Astrocyte (in vitro differentiated cells and primary cell): ENCODE results near the gene ZNF292. TPM values are rescaled to one million over a fixed set of nuclear protein-coding genes. Genes with fewer than 3 reads are reported as not detected.

Source experiments
- DNase-seq: peaks from one replicate; pipeline ENCODE4 v3.0.0-alpha.2; 2010; ENCODE audit warnings: low read depth
- FAIRE-seq: peaks from 2 replicates; lab custom pipeline; 2011; peaks lifted over from hg19 to GRCh38; lab: Jason Lieb, UNC
- H2AFZ ChIP-seq: 2 replicates; pipeline ENCODE4 v1.6.0; 2012; ENCODE audit warnings: low read depth, low read length, inconsistent platforms
- H3K27ac ChIP-seq: 2 replicates; pipeline ENCODE4 v1.5.1; 2011; ENCODE audit warnings: low read depth, low read length, inconsistent platforms
- H3K27me3 ChIP-seq: 2 replicates; pipeline ENCODE4 v1.6.0; 2011; ENCODE audit warnings: low read length, inconsistent platforms; ENCODE audit not compliant: insufficient read depth
- H3K36me3 ChIP-seq: 2 replicates; pipeline ENCODE4 v1.5.1; 2011; ENCODE audit warnings: low read length, inconsistent platforms; ENCODE audit not compliant: insufficient read depth
- H3K4me1 ChIP-seq: 2 replicates; pipeline ENCODE4 v1.5.1; 2011; ENCODE audit warnings: low read length, inconsistent platforms; ENCODE audit not compliant: insufficient read depth
- H3K4me2 ChIP-seq: 2 replicates; pipeline ENCODE4 v1.6.0; 2012; ENCODE audit warnings: low read length, inconsistent platforms
- H3K4me3 ChIP-seq: 2 replicates; pipeline ENCODE4 v1.5.1; 2011; ENCODE audit warnings: low read depth, mild to moderate bottlenecking, low read length, inconsistent platforms; ENCODE audit not compliant: insufficient read depth
- H3K79me2 ChIP-seq: 2 replicates; pipeline ENCODE4 v1.6.0; 2012; ENCODE audit warnings: mild to moderate bottlenecking, low read length, inconsistent platforms; ENCODE audit not compliant: insufficient read depth
- H3K9ac ChIP-seq: 2 replicates; pipeline ENCODE4 v1.6.0; 2012; ENCODE audit warnings: mild to moderate bottlenecking, low read length, inconsistent platforms
- H3K9me3 ChIP-seq: 2 replicates; pipeline ENCODE4 v1.5.1; 2012; ENCODE audit warnings: low read depth, mild to moderate bottlenecking, low read length, inconsistent platforms; ENCODE audit not compliant: insufficient read depth
- H4K20me1 ChIP-seq: 2 replicates; pipeline ENCODE4 v1.6.0; 2012; ENCODE audit warnings: low read length, inconsistent platforms; ENCODE audit not compliant: insufficient read depth
- H3K27ac Mint-ChIP-seq: one replicate; pipeline ENCODE4 v1.8.0; 2021; ENCODE audit warnings: mild to moderate bottlenecking, mixed read lengths; ENCODE audit not compliant: unreplicated experiment
- H3K27me3 Mint-ChIP-seq: one replicate; pipeline ENCODE4 v1.8.0; 2021; ENCODE audit warnings: low read depth, mixed read lengths; ENCODE audit not compliant: unreplicated experiment
- H3K36me3 Mint-ChIP-seq: one replicate; pipeline ENCODE4 v1.8.0; 2021; ENCODE audit warnings: low read depth, mixed read lengths; ENCODE audit not compliant: unreplicated experiment
- H3K4me1 Mint-ChIP-seq: one replicate; pipeline ENCODE4 v1.8.0; 2021; ENCODE audit warnings: low read depth, mixed read lengths; ENCODE audit not compliant: unreplicated experiment
- H3K4me3 Mint-ChIP-seq: one replicate; pipeline ENCODE4 v1.8.0; 2021; ENCODE audit warnings: mild to moderate bottlenecking, moderate library complexity, mixed read lengths; ENCODE audit not compliant: unreplicated experiment
- H3K9me3 Mint-ChIP-seq: one replicate; pipeline ENCODE4 v1.8.0; 2021; ENCODE audit warnings: mild to moderate bottlenecking, mixed read lengths; ENCODE audit not compliant: unreplicated experiment
- CTCF ChIP-seq: IDR thresholded peaks from 2 replicates; pipeline ENCODE4 v1.5.1; 2011; ENCODE audit warnings: low read depth, mild to moderate bottlenecking, inconsistent platforms, low read length, moderate library complexity; ENCODE audit not compliant: insufficient read depth
- EZH2 ChIP-seq: IDR thresholded peaks from 2 replicates; pipeline ENCODE4 v1.6.1; 2012; ENCODE audit warnings: mild to moderate bottlenecking, low read length, inconsistent platforms; ENCODE audit not compliant: insufficient read depth
- total RNA-seq: library from RNA; stranded (reverse); gene quantifications from 2 replicates; pipeline ENCODE4 v1.2.1, GENCODE V29; 2021

The ZNF292 gene
- total RNA-seq, 1 donor from 2014 or later = 31.5 TPM

GRCh38 chr6:87279196-87279595, 123.8 kb downstream of the ZNF292 start:
- DNase-seq (no peak), FAIRE-seq (no peak)
- no peak overlapping the region for H3K27ac Mint-ChIP-seq
- H3K9me3 Mint-ChIP-seq = no peaks in the 10 kb centered on the region
- no peaks in the 10 kb centered on the region for H3K36me3 ChIP-seq
- no peaks in the 10 kb centered on the region for H3K79me2 ChIP-seq
- no peaks in the 10 kb centered on the region for H3K27me3 ChIP-seq
- no peaks in the 10 kb centered on the region for H3K36me3 Mint-ChIP-seq
- no peak overlapping the region for H3K4me2 ChIP-seq
- no peak for TF ChIP-seq EZH2
- TF ChIP-seq CTCF = no peak
- H4K20me1 ChIP-seq = peaks cover 3% of the 10 kb centered on the region
- H3K4me3 ChIP-seq = no peak overlapping the region
- H3K27me3 Mint-ChIP-seq = no peaks in the 10 kb centered on the region
- no peak overlapping the region for H2AFZ ChIP-seq
- no peak overlapping the region for H3K4me3 Mint-ChIP-seq
- no peaks in the 10 kb centered on the region for H3K4me1 ChIP-seq
- H3K9ac ChIP-seq = no peak overlapping the region
- peaks cover 23% of the 10 kb centered on the region for H3K4me1 Mint-ChIP-seq
- no peaks in the 10 kb centered on the region for H3K9me3 ChIP-seq
- no peak overlapping the region for H3K27ac ChIP-seq

GRCh38 chr6:87281426-87281825, 126.1 kb downstream of the ZNF292 start:
- H3K4me3 Mint-ChIP-seq = no peak overlapping the region
- DNase-seq = peak; percentile 10
- Histone ChIP-seq H2AFZ (no peak overlapping the region), H3K4me3 (no peak overlapping the region), H3K36me3 (no peaks in the 10 kb centered on the region), H3K4me2 (no peak overlapping the region), H3K9ac (no peak overlapping the region), H4K20me1 (no peaks in the 10 kb centered on the region), H3K9me3 (no peaks in the 10 kb centered on the region), H3K27me3 (no peaks in the 10 kb centered on the region), H3K4me1 (no peaks in the 10 kb centered on the region), H3K27ac (no peak overlapping the region), H3K79me2 (no peaks in the 10 kb centered on the region)
- H3K4me1 Mint-ChIP-seq = peaks cover 12% of the 10 kb centered on the region
- FAIRE-seq = no peak
- H3K36me3 Mint-ChIP-seq = no peaks in the 10 kb centered on the region
- TF ChIP-seq EZH2 = no peak
- TF ChIP-seq CTCF = no peak
- no peaks in the 10 kb centered on the region for H3K27me3 Mint-ChIP-seq
- H3K27ac Mint-ChIP-seq = no peak overlapping the region
- no peaks in the 10 kb centered on the region for H3K9me3 Mint-ChIP-seq

- Mint-ChIP-seq H3K36me3 (no peaks in the 10 kb centered on the region), H3K27me3 (no peaks in the 10 kb centered on the region), H3K4me3 (no peak overlapping the region), H3K27ac (no peak overlapping the region), H3K4me1 (peaks cover 16% of the 10 kb centered on the region), H3K9me3 (no peaks in the 10 kb centered on the region)
- H3K27me3 ChIP-seq = no peaks in the 10 kb centered on the region
- H2AFZ ChIP-seq = no peak overlapping the region
- no peak for FAIRE-seq
- TF ChIP-seq EZH2 = no peak
- no peak for TF ChIP-seq CTCF
- H3K9ac ChIP-seq = no peak overlapping the region
- no peaks in the 10 kb centered on the region for H4K20me1 ChIP-seq
- no peak overlapping the region for H3K4me3 ChIP-seq
- H3K79me2 ChIP-seq = no peaks in the 10 kb centered on the region
- DNase-seq = no peak
- H3K4me2 ChIP-seq = no peak overlapping the region
- H3K27ac ChIP-seq = no peak overlapping the region
- no peaks in the 10 kb centered on the region for H3K36me3 ChIP-seq
- H3K4me1 ChIP-seq = no peaks in the 10 kb centered on the region
- no peaks in the 10 kb centered on the region for H3K9me3 ChIP-seq
These were observed 127.4 kb downstream of the ZNF292 start for GRCh38 chr6:87282743-87283142.
